Measurements from ENCODE around the gene IFNLR1.

DNA sequence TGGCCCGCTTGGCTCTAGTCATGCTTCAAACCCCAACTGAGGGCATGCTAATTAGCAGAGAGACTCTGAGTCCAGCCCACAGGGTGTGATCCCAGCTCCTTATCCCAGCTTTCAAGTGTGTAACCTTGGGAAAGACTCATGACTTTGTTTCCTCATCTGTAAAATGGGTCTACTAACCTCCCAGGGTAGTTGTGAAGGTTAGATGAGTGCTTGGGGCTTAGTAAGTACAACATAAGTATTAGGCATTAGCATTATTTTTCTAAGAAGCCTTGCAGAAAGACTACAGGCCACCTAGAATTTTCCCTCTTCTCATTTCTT, 78.0 kb downstream of the IFNLR1 start:
- no peak for TF ChIP-seq POLR2A (IDR thresholded peaks at IDR 0.05)
- TF ChIP-seq, protein P1, sequence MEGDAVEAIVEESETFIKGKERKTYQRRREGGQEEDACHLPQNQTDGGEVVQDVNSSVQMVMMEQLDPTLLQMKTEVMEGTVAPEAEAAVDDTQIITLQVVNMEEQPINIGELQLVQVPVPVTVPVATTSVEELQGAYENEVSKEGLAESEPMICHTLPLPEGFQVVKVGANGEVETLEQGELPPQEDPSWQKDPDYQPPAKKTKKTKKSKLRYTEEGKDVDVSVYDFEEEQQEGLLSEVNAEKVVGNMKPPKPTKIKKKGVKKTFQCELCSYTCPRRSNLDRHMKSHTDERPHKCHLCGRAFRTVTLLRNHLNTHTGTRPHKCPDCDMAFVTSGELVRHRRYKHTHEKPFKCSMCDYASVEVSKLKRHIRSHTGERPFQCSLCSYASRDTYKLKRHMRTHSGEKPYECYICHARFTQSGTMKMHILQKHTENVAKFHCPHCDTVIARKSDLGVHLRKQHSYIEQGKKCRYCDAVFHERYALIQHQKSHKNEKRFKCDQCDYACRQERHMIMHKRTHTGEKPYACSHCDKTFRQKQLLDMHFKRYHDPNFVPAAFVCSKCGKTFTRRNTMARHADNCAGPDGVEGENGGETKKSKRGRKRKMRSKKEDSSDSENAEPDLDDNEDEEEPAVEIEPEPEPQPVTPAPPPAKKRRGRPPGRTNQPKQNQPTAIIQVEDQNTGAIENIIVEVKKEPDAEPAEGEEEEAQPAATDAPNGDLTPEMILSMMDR (IDR thresholded peaks at IDR 0.05), result no peak

All from Peyer's patch (tissue), 4 donors.